ENCODE measurements around the gene FHIP1B. TPM values are rescaled to one million over a fixed set of nuclear protein-coding genes. Genes with fewer than 3 reads are reported as not detected.

FHIP1B gene
- total RNA-seq, 1 experiment from 2014 or later, result 32.1 TPM

- H3K9me3 ChIP-seq (ENCODE audit: control insufficient read depth in 1 of 2, insufficient read depth in 1 of 2, low read depth in 1 of 2, low read length in 2 of 2), result no peaks in the 10 kb centered on the region
- no peak overlapping the region for H2AFZ ChIP-seq (ENCODE audit: low read depth, low read length, poor library complexity, severe bottlenecking)
- no peak overlapping the region for H3K27ac ChIP-seq (ENCODE audit: low read depth, low read length)
- DNase-seq (ENCODE audit: low read depth, low spot score) (no peak), ATAC-seq (no peak)
- H3K4me2 ChIP-seq (ENCODE audit: low read length), result no peak overlapping the region
- no peaks in the 10 kb centered on the region for H3K79me2 ChIP-seq (ENCODE audit: insufficient read depth, low read length)
- H3K4me1 ChIP-seq (ENCODE audit: control insufficient read depth in 1 of 2, insufficient read depth in 2 of 2, low read length in 2 of 2), result no peaks in the 10 kb centered on the region
- H3K9me2 ChIP-seq (ENCODE audit: insufficient read depth), result no peaks in the 10 kb centered on the region
- RAD21 ChIA-PET (ENCODE audit: low non-redundant PET in 1 of 2, low total read pairs in 2 of 2, uncharacterized antibody in 2 of 2, unreplicated experiment in 2 of 2), result no interaction called here
- CTCF ChIA-PET, result no interaction called here
- no TSS peak for BruUV-seq (replicated peaks)
- no peak overlapping the region for H3K9ac ChIP-seq (ENCODE audit: low read length)
- no peak for TF ChIP-seq SP1 (IDR thresholded peaks at IDR 0.05; ENCODE audit: low read depth)
- TF ChIP-seq, protein P1, sequence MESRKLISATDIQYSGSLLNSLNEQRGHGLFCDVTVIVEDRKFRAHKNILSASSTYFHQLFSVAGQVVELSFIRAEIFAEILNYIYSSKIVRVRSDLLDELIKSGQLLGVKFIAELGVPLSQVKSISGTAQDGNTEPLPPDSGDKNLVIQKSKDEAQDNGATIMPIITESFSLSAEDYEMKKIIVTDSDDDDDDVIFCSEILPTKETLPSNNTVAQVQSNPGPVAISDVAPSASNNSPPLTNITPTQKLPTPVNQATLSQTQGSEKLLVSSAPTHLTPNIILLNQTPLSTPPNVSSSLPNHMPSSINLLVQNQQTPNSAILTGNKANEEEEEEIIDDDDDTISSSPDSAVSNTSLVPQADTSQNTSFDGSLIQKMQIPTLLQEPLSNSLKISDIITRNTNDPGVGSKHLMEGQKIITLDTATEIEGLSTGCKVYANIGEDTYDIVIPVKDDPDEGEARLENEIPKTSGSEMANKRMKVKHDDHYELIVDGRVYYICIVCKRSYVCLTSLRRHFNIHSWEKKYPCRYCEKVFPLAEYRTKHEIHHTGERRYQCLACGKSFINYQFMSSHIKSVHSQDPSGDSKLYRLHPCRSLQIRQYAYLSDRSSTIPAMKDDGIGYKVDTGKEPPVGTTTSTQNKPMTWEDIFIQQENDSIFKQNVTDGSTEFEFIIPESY (IDR thresholded peaks at IDR 0.05; ENCODE audit: extremely low read depth, insufficient replicate concordance, low read length), result no peak
- TF ChIP-seq FOSL1 (IDR thresholded peaks at IDR 0.05; ENCODE audit: low read depth), result no peak
- TF ChIP-seq SIN3A (IDR thresholded peaks at IDR 0.05; ENCODE audit: low read depth), result no peak
- TF ChIP-seq EZH2 (IDR thresholded peaks at IDR 0.05), result no peak
- no peak for TF ChIP-seq JUND (IDR thresholded peaks at IDR 0.05)
- TF ChIP-seq ZNF274 (IDR thresholded peaks at IDR 0.05; ENCODE audit: low read depth, low read length), result no peak
- TF ChIP-seq CTCF (IDR thresholded peaks at IDR 0.05 in 2 of 3, conservative IDR thresholded peaks at IDR 0.05 in 1 of 3; ENCODE audit: borderline replicate concordance in 1 of 3, insufficient read depth in 1 of 3, low read depth in 2 of 3, low read length in 2 of 3), result no peak
- no peaks in the 10 kb centered on the region for H3K36me3 ChIP-seq (ENCODE audit: control insufficient read depth in 1 of 2, insufficient read depth in 2 of 2, low read length in 2 of 2)
- H4K20me1 ChIP-seq (ENCODE audit: insufficient read depth), result no peaks in the 10 kb centered on the region
- peaks cover 50% of the 10 kb centered on the region for H3K27me3 ChIP-seq (ENCODE audit: insufficient read depth, low read length)
- H3K4me3 ChIP-seq (replicated peaks in 1 of 2; ENCODE audit: low read depth in 1 of 2, low read length in 2 of 2), result no peak overlapping the region
- intact Hi-C loops (cut with micrococcal nuclease), result no loop called here
- POLR2A ChIA-PET, result no interaction called here
Measured at GRCh38 chr11:6196396-6196795, 38.0 kb downstream of the FHIP1B start.

Measured in HCT116 (cell line).